GM18517 (cell line): ENCODE results near the gene TMEM128.
A peak's percentile ranks its signal among the peaks of the same experiment; 100 is the strongest.

Experiments used
- ATAC-seq: cut with Tn5 transposase; IDR thresholded peaks from one replicate; pipeline ENCODE4 v1.9.1; 2021; ENCODE audit warnings: mild to moderate bottlenecking, moderate library complexity; ENCODE audit not compliant: unreplicated experiment

TMEM128 gene, protein sequence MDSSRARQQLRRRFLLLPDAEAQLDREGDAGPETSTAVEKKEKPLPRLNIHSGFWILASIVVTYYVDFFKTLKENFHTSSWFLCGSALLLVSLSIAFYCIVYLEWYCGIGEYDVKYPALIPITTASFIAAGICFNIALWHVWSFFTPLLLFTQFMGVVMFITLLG

DNA sequence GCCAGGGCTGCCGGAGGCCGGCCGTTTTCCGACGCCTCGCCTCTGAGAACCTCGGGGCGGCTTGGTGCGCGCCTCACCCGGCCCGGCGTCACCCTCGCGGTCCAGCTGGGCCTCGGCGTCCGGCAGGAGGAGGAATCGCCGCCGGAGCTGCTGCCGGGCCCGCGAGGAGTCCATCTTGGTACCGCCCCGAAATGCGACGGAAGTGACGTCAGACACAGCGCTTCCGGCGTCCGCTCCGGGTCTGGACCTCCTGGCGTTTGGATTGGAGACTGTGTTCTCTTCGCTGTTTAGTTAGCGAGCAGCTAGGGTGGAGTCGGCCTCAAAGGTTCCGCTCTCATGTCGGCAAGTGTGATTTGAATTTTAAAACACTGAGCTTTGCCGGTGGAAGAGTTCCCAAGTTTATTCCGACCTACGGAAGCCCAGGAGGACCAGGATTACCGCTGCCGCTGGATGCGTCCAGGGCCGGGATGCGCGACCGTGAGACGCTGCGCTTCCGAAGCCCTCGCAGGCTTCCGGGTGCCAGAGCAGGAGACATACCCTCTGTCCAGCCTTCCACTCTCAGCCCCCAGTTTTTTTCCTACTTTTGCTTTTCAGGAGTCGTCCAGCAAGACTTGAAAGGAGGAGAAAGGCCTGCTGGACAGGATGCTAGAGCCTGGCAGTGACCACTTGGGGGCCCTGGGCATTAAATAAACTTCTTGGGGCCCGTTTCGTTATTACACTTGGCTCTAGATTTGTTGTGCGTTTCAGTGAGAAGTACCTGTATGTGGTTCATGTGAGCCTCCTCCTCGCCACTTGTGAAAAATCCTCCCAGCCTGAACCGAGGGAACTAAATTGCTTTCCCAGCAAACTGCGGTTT is at the start of gene TMEM128:
TMEM128 (minus strand) TSS at position 195 of the 856 bp plus-strand sequence; CDS start at position 174, 21 bp downstream.
- ATAC-seq: peak; percentile 92

DNA sequence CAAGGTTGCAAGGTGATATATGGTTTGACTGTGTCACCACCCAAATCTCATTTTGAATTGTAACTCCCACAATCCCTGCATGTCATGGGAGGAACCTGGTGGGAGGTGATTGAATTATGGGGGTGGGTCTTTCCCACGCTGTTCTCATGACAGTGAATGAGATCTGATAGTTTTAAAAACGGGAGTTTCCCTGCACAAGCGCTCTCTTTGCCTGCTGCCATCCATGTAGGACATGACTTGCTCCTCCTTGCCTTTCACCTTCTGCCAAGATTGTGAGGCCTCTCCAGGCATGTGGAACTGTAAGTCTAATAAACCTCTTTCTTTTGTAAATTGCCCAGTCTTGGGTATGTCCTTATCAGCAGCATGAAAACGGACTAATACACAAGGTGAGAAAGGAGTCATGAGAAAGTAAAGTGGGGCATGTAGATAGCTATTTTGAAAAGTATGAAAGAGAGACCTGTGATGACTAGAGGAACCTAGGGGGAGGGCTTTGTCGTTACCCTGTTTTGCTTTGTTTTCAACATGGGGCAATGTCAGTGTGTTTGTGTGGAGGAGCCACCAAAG is 48.3 kb upstream of the TMEM128 start:
- no peak for ATAC-seq

DNA sequence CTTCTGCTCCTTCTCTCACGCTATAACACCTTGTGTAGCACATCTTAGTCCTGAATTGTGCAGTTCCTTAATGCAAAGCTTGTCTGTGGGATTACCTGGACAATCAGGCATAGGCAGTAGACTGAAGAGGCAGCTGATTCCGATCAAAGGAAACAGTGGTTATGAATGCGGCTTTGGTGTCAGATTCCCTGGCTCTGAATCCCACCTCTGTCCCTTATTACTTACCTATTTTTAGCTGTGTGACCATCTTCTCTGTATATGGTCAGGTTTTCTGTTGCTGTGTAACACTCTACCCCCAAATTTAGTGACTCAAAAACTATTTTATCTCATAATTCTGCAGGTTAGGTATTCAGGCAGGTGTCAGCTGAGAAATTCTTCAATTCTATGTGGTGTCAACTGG is 45.3 kb upstream of the TMEM128 start:
- no peak for ATAC-seq

DNA sequence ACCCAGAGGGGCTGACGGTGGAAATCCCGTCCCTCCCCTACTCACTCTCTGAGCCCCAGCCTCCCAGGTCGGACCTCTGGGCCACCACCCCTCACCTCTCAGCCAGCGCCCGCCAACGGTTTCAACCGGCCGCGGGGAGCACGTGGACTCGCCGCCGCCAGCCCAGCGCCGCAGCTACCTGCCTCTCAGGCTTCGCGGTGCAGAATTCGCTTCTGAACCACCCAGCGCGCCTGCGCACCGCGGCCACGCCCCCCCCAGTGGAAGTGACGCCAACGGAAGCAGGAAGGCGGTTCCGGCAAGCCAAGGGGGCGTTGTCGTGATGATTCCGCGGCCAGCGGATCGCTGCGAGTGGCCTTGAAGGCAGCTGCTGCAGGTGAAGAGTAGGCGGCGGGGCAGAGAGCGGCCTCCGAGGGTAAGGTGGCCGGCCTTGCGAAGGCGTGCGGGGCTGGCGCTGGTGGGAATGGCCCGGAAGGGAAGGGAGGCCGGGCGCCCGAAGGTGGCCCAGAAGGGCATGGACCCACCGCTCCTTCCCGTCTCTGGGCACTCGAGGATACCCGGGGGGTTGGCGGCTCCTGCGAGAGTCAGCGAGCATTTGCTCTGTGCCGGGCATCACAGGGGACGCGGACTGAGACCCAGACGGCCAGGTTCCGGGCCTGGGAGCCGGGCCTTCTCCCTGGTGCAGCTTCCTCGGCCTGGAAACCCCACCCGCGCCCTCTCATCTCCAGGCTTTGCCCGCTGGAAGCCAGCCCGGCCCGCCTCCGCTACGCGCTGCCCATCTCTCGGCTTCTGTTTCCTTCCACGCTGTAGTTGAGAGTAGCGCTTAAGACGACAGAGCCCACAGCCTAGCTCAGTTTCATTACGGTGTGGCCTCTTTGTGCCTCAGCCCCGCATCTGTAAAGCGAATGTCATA is 42.2 kb upstream of the TMEM128 start, which contains the start of the genes LYAR and ZBTB49:
LYAR (minus strand) TSS at position 214 of the 910 bp plus-strand sequence. CDS start 6,412 bp downstream, outside the sequence.
ZBTB49 (plus strand) TSS at position 311 of the 910 bp plus-strand sequence. CDS start 9,695 bp downstream, outside the sequence.
- ATAC-seq: peak; percentile 79

DNA sequence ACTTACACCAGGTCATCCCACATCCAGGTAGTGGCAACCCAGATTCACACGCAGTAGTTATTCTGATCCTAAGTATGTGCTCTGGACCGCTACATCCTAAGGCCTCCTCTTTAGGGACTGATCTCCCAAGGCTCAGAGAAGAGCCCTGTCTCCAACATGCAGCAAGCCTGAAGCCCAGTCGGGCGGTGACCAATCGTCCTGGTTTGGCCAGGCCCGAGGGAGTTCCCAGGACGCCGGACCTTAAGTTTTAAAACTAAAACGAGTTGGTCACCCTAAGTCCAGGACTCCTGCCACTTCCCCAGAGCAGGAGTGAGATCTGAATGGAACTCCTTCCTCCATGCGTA is 41.5 kb upstream of the TMEM128 start:
- ATAC-seq: peak; percentile 24

DNA sequence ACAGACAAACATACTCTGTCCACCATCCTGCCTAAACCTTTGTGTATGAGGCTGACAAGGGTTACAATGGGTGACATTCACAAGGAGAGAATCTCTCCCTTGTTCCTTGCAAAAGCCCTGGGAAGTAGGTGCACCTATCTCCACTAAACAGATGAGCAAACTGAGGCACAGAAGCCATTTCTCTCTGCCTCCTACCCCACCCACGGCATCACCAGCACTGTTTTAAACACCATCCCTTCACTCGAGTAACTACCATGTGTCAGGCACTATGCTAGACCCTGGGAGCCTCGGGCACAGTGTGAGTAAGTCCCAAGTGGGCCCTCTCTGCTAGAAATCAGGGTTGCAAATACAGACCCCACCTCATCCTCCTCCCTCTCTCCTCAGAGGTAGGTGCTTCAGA is 41.0 kb upstream of the TMEM128 start:
- no peak for ATAC-seq

DNA sequence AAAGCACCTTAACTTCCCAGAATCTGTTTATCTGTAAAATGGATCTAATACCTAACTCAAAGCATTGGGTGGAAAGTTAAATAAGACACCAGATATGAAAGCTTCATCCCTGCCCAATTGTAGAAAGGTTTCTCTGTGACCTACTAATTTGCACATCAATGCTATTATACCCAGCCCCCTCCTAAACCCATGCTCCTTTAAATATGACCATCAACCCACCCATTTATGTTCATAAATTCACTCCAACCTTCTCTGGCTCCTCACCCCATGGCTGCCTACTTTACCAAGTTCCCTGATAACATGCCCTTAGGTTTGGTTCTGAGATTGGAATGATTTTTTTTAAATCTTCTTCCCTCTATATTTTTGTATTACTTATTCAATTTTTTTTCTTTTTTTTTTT is 40.1 kb upstream of the TMEM128 start:
- no peak for ATAC-seq

DNA sequence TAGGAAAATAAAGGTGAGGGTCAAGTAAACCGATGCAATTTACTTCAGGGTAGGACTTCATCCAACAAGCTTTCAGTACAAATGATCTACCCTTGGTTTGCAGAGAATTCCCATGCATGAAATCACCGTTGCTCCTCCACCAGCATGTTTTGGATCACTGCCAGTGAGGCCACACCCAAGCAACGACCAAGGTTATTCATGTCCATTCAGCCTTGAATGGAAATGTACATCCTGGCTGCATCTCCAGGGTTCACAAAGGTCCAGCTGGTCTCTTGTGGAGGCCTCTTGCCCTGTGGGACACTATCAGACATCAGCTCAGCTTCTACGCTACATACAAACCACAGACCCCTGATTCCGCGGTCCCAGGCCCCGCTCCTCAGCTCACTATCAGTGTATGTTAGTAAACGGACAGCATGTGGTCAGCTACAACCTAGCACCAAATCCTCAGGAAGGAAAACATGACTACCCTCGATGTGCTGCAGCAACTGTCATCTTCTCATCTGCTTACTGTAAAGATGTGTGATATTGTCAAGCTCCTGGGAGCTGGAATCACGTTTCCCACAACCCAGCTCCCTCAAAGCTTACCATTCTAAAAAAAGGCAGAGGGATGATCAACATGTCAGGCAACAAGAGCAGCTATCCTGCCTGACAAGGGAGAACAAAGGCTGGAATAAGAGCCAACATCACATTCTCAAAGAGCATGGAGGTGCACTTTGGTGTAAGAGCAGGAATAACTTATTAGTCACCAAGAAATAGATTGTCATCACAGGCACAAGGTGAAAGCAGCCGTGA is 37.0 kb upstream of the TMEM128 start:
- no peak for ATAC-seq

DNA sequence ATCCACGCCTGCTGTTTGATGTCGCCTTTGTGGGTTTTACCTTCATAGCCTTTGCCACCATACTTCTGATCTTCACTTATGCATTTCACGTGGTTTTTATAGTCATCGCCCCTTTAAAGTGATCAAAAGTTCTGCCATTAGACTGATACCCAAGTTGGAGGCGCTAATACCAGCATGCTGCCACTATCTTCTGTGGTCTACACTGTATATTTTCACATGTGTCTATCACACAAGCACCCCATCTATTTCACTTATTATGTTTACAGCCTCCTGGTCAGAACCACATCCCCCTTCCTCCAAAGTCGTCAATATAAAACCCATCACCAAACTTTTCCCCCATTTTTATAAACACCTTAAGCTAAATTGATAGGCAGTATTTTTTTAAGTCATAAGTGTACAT is 33.8 kb upstream of the TMEM128 start:
- no peak for ATAC-seq

DNA sequence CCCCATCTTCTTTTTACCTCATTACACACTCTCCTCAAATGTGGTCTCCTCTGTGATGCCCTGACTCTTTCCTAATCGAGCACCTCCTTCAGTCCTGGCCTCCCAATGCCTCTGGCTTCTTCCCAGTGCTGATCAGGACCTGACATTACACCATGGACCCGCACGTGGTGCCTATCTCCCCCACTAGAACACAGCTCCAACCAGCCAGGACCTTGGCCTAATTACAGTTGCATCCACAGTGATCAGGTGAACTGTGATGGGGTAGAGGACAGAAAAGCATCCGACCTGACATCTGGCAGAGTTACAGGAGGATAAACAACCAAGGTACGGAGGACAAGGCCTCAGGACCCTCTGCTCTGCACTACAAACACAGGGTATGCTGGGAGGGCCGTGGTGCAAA is 29.5 kb upstream of the TMEM128 start:
- ATAC-seq: no peak

DNA sequence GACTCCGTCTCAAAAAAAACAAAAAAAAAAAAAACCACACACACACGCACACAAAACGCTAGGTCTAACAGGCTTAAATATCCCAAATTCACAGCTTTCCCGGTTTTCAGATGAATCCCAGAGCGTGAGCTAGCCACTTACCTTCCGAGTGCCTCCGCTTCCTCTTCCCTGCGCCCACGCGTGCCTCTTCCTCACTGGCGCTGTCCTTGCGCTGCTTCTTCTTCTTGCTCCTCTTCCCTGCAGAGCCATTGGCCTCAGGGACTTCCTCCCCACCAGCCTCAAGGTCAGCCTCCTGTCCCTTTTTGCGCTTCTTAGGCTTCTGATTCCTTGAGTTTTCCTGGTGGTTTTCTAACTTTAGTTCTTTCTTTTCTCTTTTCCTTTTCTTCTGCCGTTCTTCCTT is 26.2 kb upstream of the TMEM128 start:
- no peak for ATAC-seq

DNA sequence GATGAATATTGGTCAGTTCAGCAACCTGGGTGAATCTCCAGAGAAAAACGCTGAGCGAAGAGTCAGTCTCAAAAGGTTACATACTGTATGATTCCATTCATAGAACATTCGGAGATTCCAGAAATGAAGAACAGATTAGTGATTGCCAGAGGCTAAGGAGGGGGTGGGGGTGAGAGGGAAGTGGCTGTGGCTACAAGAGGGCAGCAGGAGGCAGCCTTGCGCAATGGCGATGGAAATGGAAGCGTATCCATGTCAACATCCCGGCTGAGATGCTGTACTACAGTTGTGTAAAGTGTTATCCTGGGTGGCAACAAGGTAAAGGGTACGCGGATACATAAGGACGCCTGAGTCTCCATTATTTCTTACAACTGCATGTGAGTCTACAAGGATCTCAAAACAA is 23.9 kb upstream of the TMEM128 start:
- no peak for ATAC-seq

DNA sequence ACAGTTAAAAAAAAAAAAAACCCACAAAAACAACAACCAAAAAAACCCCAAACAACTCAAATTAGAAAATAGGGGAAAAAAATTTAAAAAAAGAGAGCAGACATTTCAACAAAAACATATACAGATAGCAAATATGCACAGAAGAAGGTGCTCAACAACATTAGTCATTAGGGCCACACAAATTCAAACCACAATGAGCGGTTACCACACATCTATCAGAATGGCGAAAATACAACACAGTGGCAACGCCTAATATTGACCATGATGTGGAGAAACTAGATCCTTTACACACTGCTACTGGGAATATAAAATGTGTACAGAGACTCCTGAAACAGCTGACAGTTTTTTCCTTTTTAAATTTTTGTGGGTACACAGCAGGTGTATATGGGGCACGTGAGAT is 22.5 kb upstream of the TMEM128 start:
- ATAC-seq: no peak

DNA sequence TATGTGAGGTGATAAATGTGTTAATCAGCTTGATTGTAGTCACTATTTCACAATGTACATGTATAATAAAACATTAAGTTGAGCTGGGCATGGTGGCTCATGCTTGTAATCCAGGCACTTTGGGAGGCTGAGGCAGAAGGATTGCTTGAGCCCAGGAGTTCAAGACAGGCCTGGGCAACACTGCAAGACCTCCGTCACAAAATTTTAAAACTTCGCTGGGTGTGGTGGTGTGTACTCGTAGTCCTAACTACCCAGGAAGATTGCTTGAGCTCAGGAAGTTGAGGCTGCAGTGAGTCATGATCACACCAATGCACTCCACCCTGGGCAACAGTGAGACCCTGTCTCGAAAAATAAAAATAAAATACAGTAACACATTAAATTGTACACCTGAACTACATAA is 21.8 kb upstream of the TMEM128 start:
- no peak for ATAC-seq

DNA sequence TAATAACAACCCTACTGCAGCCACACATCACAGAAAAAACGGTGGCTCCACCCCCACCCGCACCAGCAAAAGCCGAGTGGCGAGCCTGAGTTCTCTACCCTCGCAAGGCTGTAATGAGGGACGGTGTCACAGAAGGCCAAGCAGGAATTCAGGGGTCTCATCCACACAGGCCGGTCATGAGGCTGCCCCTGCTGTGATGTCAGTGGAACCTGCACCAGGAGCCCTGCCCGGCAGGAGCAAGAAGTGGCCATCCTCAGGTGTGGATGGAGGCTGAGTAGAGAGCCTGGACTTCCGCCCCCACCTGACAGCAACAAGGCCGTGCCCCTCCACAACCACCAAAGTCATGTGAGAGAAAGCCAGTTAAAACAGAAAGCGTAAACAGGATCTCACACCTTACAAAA is 21.3 kb upstream of the TMEM128 start:
- ATAC-seq: no peak

DNA sequence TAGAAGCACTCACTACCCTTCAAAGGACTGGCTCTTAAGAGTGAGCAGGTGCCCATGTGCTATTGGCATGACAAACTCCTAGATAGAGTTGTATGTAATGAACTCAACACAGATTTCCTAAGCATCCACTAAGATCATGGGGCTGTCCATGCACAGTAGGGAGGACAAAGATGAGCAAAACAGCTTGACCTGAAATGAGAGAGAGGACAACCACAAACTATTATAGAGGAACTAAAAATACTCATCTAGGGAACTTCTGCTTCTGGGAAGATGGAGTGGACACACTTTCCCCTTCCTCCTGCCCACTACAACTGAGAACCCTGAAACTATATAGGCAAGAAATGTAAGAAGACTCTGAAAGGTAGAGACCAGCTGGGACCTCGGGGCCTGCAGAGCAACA is 20.8 kb upstream of the TMEM128 start:
- no peak for ATAC-seq

DNA sequence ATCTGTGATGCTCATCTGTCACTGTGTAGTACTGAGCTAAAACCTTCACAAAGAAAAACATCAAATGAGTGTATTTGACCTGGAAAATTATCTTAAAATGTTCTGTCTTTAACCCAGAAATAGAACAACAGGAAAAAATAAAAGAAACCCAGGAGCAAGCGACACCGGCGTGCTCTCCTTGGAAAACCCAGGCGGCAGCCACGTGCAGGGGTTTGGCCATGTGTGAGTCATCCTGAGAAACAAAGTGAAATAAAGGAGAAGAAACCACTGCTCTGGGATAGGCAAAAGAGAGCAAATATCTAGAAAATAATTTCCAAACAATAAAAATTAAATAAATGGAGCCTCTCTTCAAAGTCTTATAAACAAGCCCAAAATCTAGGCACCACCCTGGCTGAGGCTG is 20.0 kb upstream of the TMEM128 start:
- no peak for ATAC-seq

DNA sequence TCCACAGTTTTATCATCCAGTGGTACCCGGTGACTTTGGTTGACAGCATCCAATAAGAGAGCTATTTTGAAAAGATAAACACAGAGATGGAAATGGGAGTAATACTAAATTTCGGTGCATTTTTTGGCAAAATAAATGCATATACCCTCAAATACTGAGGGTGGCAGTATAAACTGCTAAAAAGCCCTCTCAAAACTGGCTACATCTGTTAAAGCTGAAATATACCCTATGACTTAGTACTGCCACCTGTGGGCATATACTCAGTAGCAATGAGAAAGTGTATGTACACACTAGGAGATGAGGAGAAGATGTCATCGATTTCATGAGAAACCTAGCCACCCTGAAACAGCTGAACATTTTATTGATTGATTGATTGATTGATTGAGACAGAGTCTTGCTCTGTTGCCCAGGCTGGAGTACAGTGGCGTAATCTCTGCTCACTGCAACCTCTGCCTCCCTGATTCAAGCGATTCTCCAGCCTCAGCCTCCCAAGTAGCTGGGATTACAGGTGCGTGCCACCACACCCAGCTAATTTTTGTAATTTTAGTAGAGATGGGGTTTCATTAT is 12.2 kb upstream of the TMEM128 start:
- no peak for ATAC-seq

DNA sequence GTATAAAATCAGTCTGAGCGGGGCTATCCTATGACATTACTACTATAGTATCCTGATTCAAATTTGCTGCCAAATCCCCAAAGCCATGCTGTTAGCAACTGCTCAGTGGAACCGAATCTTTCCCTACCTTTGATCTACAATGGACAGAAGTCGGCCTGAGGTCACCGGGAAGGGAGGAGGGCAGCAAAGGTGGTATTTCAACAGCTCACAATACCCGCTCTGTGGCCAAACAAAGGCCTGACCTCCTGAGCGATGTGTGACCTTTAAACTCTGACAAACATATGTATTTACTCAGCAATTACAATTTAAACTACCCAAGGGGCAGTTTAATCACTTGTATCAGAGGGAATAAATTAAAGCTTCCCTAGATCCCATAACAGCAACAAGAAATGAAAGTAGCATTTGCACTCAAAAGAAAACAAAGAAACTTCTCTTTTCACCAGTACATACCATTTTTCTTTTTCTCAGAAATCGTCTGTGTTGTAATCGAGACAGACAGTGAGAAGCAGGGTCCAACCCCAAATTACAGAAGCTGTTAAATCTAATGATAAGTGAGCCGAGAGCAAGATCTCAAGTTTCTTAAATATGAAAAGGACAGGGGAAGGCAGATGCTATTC is 11.6 kb upstream of the TMEM128 start:
- no peak for ATAC-seq
